ENCODE data around the gene LARP4. TPM values are rescaled to one million over a fixed set of nuclear protein-coding genes. Genes with fewer than 3 reads are reported as not detected.
"Not testable (repeated sequence)": the region's sequence is repeated elsewhere in the genome, so short reads cannot be mapped to it uniquely, and the experiment has no call there.

The LARP4 gene
- polyA plus RNA-seq, 1 donor from 2014 or later = 17.8 TPM

DNA sequence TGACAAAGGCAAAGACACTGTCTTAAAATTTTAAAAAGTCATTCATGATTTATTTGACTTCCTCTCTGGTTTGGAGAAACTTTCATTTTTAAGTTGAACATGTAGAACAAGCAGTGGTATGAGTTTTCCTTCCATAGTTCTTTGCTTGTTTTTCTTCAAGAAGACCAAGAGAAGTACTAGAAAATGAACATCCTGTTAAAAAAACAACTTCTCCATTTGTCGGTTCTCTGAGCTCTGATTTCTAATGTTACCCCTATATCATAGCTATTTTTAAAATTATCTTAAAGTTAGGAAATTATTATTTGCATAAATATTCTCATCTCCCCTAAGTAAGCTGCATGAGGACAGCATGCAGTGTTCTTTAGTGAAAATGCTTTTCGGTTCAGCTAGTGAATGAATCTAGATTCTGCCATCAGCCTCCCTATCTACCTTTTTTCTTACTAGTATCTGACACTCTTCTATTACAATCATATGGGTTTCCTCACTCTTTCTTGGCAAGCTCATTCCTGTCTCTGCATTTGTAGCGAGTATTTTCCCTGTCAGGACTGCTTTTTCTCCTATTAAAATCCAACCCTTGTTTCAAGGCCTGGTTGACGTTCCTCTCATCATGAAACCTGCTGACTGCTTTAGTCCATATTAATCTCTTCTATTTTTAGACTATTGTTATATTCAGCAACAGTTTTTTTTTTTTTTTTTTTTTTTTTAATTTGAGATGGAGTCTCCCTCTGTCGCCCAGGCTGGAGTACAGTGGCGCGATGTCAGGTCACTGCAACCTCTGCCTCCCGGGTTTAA is 119.9 kb downstream of the LARP4 start:
- H3K4me2 ChIP-seq (ENCODE audit: low read length) = no peak overlapping the region
- H3K79me2 ChIP-seq (replicated peaks; ENCODE audit: insufficient read depth, low read length) = peaks cover 55% of the 10 kb centered on the region
- H3K4me3 ChIP-seq (ENCODE audit: low read length) = no peak overlapping the region
- peak overlapping the region; percentile 20 for H3K9ac ChIP-seq (ENCODE audit: low read length)
- H3K27ac ChIP-seq (ENCODE audit: low read length) = peak overlapping the region; percentile 44
- no peaks in the 10 kb centered on the region for H3F3A ChIP-seq (ENCODE audit: insufficient read depth, low read length, poor library complexity, severe bottlenecking)
- no peaks in the 10 kb centered on the region for H4K20me1 ChIP-seq (ENCODE audit: insufficient read depth)
- no peaks in the 10 kb centered on the region for H3K27me3 ChIP-seq (ENCODE audit: insufficient read depth, low read depth, low read length)
- no peaks in the 10 kb centered on the region for H3K36me3 ChIP-seq (ENCODE audit: insufficient read depth, low read length)
- no peaks in the 10 kb centered on the region for H3K9me2 ChIP-seq (ENCODE audit: insufficient read depth, low read length)
- H2AFZ ChIP-seq (ENCODE audit: low read depth, low read length) = no peak overlapping the region
- no peaks in the 10 kb centered on the region for H3K9me3 ChIP-seq (ENCODE audit: low read length)
- TF ChIP-seq TAF1 (IDR thresholded peaks at IDR 0.05; ENCODE audit: low read depth) = no peak
- TF ChIP-seq EZH2 (IDR thresholded peaks at IDR 0.05; ENCODE audit: borderline replicate concordance, insufficient read depth, low read length, poor library complexity, severe bottlenecking) = no peak
- TF ChIP-seq, protein P1, sequence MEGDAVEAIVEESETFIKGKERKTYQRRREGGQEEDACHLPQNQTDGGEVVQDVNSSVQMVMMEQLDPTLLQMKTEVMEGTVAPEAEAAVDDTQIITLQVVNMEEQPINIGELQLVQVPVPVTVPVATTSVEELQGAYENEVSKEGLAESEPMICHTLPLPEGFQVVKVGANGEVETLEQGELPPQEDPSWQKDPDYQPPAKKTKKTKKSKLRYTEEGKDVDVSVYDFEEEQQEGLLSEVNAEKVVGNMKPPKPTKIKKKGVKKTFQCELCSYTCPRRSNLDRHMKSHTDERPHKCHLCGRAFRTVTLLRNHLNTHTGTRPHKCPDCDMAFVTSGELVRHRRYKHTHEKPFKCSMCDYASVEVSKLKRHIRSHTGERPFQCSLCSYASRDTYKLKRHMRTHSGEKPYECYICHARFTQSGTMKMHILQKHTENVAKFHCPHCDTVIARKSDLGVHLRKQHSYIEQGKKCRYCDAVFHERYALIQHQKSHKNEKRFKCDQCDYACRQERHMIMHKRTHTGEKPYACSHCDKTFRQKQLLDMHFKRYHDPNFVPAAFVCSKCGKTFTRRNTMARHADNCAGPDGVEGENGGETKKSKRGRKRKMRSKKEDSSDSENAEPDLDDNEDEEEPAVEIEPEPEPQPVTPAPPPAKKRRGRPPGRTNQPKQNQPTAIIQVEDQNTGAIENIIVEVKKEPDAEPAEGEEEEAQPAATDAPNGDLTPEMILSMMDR (IDR thresholded peaks at IDR 0.05; ENCODE audit: poor library complexity, severe bottlenecking) = no peak
- TF ChIP-seq RAD21 (conservative IDR thresholded peaks at IDR 0.05) = no peak
- no peak for TF ChIP-seq MXI1 (conservative IDR thresholded peaks at IDR 0.05; ENCODE audit: poor library complexity, severe bottlenecking)
- TF ChIP-seq, protein P2, sequence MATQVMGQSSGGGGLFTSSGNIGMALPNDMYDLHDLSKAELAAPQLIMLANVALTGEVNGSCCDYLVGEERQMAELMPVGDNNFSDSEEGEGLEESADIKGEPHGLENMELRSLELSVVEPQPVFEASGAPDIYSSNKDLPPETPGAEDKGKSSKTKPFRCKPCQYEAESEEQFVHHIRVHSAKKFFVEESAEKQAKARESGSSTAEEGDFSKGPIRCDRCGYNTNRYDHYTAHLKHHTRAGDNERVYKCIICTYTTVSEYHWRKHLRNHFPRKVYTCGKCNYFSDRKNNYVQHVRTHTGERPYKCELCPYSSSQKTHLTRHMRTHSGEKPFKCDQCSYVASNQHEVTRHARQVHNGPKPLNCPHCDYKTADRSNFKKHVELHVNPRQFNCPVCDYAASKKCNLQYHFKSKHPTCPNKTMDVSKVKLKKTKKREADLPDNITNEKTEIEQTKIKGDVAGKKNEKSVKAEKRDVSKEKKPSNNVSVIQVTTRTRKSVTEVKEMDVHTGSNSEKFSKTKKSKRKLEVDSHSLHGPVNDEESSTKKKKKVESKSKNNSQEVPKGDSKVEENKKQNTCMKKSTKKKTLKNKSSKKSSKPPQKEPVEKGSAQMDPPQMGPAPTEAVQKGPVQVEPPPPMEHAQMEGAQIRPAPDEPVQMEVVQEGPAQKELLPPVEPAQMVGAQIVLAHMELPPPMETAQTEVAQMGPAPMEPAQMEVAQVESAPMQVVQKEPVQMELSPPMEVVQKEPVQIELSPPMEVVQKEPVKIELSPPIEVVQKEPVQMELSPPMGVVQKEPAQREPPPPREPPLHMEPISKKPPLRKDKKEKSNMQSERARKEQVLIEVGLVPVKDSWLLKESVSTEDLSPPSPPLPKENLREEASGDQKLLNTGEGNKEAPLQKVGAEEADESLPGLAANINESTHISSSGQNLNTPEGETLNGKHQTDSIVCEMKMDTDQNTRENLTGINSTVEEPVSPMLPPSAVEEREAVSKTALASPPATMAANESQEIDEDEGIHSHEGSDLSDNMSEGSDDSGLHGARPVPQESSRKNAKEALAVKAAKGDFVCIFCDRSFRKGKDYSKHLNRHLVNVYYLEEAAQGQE (IDR thresholded peaks at IDR 0.05; ENCODE audit: borderline replicate concordance) = no peak
- TF ChIP-seq POLR2AphosphoS5 (IDR thresholded peaks at IDR 0.05) = no peak
- TF ChIP-seq EP300 (conservative IDR thresholded peaks at IDR 0.05; ENCODE audit: poor library complexity, severe bottlenecking) = no peak
- TF ChIP-seq SMC3 (conservative IDR thresholded peaks at IDR 0.05; ENCODE audit: poor library complexity) = no peak

DNA sequence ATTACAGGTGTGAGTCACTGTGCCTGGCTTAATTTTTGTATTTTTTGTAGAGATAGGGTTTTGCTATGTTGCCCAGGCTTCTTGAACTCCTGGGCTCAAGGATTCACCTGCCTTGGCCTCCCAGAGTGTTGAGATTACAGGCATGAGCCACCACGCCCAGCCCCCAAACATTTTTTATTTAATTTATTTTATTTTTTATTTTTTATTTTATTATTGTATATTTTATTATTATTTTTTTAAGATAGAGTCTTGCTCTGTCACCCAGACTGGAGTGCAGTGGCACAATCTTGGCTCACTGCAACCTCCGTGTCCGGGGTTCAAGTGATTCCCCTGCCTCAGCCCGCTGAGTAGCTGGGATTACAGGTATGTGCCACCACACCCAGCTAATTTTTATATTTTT is 121.1 kb downstream of the LARP4 start:
- H3K4me3 ChIP-seq (ENCODE audit: low read length); H3K9me3 ChIP-seq (ENCODE audit: low read length); H3F3A ChIP-seq (ENCODE audit: insufficient read depth, low read length, poor library complexity, severe bottlenecking); H3K27ac ChIP-seq (ENCODE audit: low read length); H3K9ac ChIP-seq (ENCODE audit: low read length); H3K27me3 ChIP-seq (ENCODE audit: insufficient read depth, low read depth, low read length); H3K36me3 ChIP-seq (ENCODE audit: insufficient read depth, low read length); H3K9me2 ChIP-seq (ENCODE audit: insufficient read depth, low read length); H4K20me1 ChIP-seq (ENCODE audit: insufficient read depth); H2AFZ ChIP-seq (ENCODE audit: low read depth, low read length); H3K4me2 ChIP-seq (ENCODE audit: low read length): not testable (repeated sequence)
- H3K79me2 ChIP-seq (replicated peaks; ENCODE audit: insufficient read depth, low read length) = peaks cover 46% of the 10 kb centered on the region

Data from neural cell (in vitro differentiated cells).